Esophagus squamous epithelium (tissue), 5 donors: Measurements from ENCODE around the gene EXD2. TPM values are rescaled to one million over a fixed set of nuclear protein-coding genes. Genes with fewer than 3 reads are reported as not detected.

Experiments
- DNase-seq: peaks from one replicate; lab custom pipeline; 2025; lab: John Stamatoyannopoulos, UW
- H3K27ac ChIP-seq, 4 donors: fragments of 200-600 bp; sonication (generic); one replicate each; pipeline ENCODE4 v1.5.1; 2016 to 2019; ENCODE audit warnings: mild to moderate bottlenecking in 1 of 4
- H3K27me3 ChIP-seq, 4 donors: fragments of 200-600 bp; sonication (generic); 1 replicate in 3 of 4; 2 replicates in 1 of 4; pipeline versions ENCODE4 v1.5.1 to v1.6.0; 2017 to 2021; ENCODE audit warnings: antibody characterized with exemption in 1 of 4
- H3K36me3 ChIP-seq, 3 donors: fragments of 200-600 bp; sonication (generic); one replicate each; pipeline ENCODE4 v1.5.1; 2016 to 2019
- H3K4me1 ChIP-seq, 3 donors: fragments of 200-600 bp; sonication (generic); one replicate each; pipeline ENCODE4 v1.5.1; 2017 to 2019
- H3K4me3 ChIP-seq, 4 donors: fragments of 200-600 bp; sonication (generic); 1 replicate in 3 of 4; 2 replicates in 1 of 4; pipeline ENCODE4 v1.5.1; 2016 to 2019; ENCODE audit warnings: mild to moderate bottlenecking in 2 of 4, moderate library complexity in 1 of 4
- H3K9me3 ChIP-seq, 3 donors: fragments of 200-600 bp; sonication (generic); one replicate each; pipeline ENCODE4 v1.5.1; 2016 to 2019
- POLR2A ChIP-seq, 4 donors: fragments of 450-650 bp; IDR thresholded peaks; one replicate each; pipeline ENCODE4 v1.6.1; 2017; ENCODE audit warnings: antibody characterized with exemption in 4 of 4, mild to moderate bottlenecking in 4 of 4, moderate library complexity in 3 of 4
- WGBS, 2 donors: methylation state at CpG; one replicate each; pipeline ENCODE4 v1.1.5; 2018; 5-methylcytosine and 5-hydroxymethylcytosine counted together
- intact Hi-C: fragments of 100-400 bp; cut with DNase I; formaldehyde crosslinking; loops from one replicate; pipeline ENCODE4 v1.15.0; 2022
- total RNA-seq, 4 donors: library from RNA; depleted of rRNA; stranded (reverse); fragments of >200 nt; gene quantifications; one replicate each; pipeline ENCODE4 v1.1.0, GENCODE V29; 2016
- TF ChIP-seq, protein P1 (sequence below), 6 experiments: fragments of 450-650 bp in 4 of 6; fragments of 200-600 bp in 2 of 6; sonication (generic) in 2 of 6; IDR thresholded peaks; one replicate each; pipeline ENCODE4 v1.5.1; 2016 to 2019; ENCODE audit warnings: antibody characterized with exemption in 6 of 6, mild to moderate bottlenecking in 4 of 6, moderate library complexity in 4 of 6
- donor health status: DM: yes; HTN: yes; CAD: no.

The EXD2 gene, protein sequence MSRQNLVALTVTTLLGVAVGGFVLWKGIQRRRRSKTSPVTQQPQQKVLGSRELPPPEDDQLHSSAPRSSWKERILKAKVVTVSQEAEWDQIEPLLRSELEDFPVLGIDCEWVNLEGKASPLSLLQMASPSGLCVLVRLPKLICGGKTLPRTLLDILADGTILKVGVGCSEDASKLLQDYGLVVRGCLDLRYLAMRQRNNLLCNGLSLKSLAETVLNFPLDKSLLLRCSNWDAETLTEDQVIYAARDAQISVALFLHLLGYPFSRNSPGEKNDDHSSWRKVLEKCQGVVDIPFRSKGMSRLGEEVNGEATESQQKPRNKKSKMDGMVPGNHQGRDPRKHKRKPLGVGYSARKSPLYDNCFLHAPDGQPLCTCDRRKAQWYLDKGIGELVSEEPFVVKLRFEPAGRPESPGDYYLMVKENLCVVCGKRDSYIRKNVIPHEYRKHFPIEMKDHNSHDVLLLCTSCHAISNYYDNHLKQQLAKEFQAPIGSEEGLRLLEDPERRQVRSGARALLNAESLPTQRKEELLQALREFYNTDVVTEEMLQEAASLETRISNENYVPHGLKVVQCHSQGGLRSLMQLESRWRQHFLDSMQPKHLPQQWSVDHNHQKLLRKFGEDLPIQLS
- total RNA-seq, result 10 to 100 TPM; 12.3 to 22.9 (median 19.9) TPM

DNA sequence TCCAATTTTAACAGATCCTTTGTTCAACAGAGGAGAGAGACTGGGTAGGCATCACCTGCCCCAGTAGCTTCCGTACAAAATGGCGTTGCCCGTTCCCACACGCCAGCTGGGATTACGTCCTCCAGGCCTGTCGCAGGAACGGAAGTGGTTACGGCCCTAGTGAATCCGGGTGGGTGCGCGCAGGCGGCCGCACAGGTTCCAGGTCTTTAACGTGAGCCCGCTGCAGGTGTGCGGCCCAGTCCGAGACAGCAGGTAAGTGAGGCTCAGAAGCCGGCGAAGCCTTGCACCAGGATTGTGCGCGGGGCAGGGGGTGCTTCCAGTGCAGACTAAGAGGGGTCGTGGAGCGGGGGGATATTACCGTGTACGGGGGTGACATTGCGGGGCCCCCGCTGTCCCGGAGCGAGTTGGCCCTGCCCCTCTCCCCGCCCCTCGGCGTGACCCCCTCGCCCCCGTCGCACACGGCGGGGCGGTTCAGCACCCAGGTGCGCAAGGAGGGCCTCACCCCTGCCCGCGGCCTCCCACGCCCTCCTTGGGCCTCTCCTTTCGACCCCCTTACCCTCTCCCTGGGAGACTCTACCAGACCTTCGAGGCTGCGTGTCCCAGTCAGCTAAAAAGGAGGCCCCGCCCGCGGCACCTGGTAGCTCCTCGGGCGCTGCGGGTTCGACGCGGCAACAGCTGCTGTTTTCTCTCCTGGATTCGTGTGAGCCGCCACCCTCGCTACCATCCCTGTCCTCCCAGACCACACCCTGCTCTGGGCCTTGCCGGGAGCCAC is at the start of gene EXD2:
Gene EXD2, plus strand, starts transcription at position 159 of the 772 bp plus-strand sequence. CDS start 17,973 bp downstream, outside the sequence.
- peak within 1 kb of the TSS; percentile 70 to 92 (median 86) for H3K4me3 ChIP-seq
- no peaks in the 10 kb centered on the region for H3K27me3 ChIP-seq
- H3K27ac ChIP-seq, result peak within 1 kb of the TSS; percentile 83 to 93 (median 88)
- WGBS, 2 donors, result 1% methylated on average over 13 to 19 of the region's 58 CpGs
- H3K4me1 ChIP-seq, result peaks cover 0 to 17% (median 0%) of the 10 kb centered on the region in 3 donors
- H3K36me3 ChIP-seq, result no peaks in the 10 kb centered on the region
- DNase-seq, result peak; percentile 36
- intact Hi-C loops, result no loop called here
- TF ChIP-seq, protein P1, sequence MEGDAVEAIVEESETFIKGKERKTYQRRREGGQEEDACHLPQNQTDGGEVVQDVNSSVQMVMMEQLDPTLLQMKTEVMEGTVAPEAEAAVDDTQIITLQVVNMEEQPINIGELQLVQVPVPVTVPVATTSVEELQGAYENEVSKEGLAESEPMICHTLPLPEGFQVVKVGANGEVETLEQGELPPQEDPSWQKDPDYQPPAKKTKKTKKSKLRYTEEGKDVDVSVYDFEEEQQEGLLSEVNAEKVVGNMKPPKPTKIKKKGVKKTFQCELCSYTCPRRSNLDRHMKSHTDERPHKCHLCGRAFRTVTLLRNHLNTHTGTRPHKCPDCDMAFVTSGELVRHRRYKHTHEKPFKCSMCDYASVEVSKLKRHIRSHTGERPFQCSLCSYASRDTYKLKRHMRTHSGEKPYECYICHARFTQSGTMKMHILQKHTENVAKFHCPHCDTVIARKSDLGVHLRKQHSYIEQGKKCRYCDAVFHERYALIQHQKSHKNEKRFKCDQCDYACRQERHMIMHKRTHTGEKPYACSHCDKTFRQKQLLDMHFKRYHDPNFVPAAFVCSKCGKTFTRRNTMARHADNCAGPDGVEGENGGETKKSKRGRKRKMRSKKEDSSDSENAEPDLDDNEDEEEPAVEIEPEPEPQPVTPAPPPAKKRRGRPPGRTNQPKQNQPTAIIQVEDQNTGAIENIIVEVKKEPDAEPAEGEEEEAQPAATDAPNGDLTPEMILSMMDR (IDR thresholded peaks at IDR 0.05), result no peak
- peak in 1 of 4 donors; percentile 43 for TF ChIP-seq POLR2A (IDR thresholded peaks at IDR 0.05)
- H3K9me3 ChIP-seq, result no peaks in the 10 kb centered on the region

DNA sequence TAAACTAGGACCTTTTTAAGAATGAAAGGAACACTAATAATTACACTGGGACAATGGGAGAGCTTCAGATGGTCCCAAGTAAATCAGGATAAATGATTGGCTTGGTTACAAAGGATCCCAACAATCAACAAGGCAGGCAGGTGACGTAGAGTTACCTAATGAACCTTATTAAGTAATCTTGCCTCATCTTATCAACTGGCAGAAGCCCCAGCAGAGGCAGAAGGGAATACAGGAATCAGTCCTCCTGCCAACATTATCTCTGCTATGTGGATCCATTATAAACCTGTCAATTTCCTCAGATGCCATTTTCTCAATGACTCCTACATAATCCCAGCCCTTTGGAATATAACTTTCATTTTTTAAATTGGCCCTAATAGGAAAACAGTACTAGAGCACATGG is 49.7 kb upstream of the EXD2 start:
- TF ChIP-seq, protein P1 (IDR thresholded peaks at IDR 0.05), result no peak
- TF ChIP-seq POLR2A (IDR thresholded peaks at IDR 0.05), result no peak
- Histone ChIP-seq H3K27ac (no peak overlapping the region), H3K36me3 (peaks cover 0 to 16% (median 0%) of the 10 kb centered on the region in 3 donors), H3K9me3 (no peaks in the 10 kb centered on the region), H3K27me3 (no peaks in the 10 kb centered on the region), H3K4me3 (no peak overlapping the region), H3K4me1 (peaks cover 8 to 45% (median 13%) of the 10 kb centered on the region in 3 donors)
- intact Hi-C loops, result no loop called here
- WGBS, 2 donors, result 43 to 75% methylated on average over 1 of the region's 1 CpG
- DNase-seq, result no peak

DNA sequence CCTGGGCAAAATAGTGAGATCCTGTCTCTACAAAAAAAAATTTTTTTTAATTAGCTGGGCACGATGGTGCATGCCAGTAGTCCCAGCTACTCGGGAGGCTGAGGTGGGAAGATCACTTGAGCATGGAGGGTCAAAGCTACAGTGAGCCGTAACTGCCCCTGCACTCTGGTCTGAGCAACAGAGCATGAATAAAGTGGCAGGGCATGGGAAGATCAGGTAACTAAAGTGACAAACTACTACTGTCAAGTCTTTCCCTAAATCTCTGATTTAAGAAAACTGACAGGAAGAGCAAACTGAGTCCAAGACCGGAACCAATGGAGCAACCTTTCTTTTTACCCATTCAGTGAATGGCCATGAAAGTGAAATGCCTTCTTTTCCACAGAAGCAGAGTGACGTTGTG is 49.2 kb upstream of the EXD2 start:
- H3K36me3 ChIP-seq, result peaks cover 0 to 17% (median 0%) of the 10 kb centered on the region in 3 donors
- H3K27me3 ChIP-seq, result no peaks in the 10 kb centered on the region
- whole genome bisulfite sequencing, 2 donors, result 79% methylated on average over 5 of the region's 5 CpGs
- H3K4me3 ChIP-seq, result no peak overlapping the region
- peaks cover 8 to 45% (median 13%) of the 10 kb centered on the region in 3 donors for H3K4me1 ChIP-seq
- no peak overlapping the region for H3K27ac ChIP-seq
- no peak for DNase-seq
- TF ChIP-seq POLR2A (IDR thresholded peaks at IDR 0.05), result no peak
- TF ChIP-seq, protein P1 (IDR thresholded peaks at IDR 0.05), result no peak
- no peaks in the 10 kb centered on the region for H3K9me3 ChIP-seq
- intact Hi-C loops, result no loop called here

DNA sequence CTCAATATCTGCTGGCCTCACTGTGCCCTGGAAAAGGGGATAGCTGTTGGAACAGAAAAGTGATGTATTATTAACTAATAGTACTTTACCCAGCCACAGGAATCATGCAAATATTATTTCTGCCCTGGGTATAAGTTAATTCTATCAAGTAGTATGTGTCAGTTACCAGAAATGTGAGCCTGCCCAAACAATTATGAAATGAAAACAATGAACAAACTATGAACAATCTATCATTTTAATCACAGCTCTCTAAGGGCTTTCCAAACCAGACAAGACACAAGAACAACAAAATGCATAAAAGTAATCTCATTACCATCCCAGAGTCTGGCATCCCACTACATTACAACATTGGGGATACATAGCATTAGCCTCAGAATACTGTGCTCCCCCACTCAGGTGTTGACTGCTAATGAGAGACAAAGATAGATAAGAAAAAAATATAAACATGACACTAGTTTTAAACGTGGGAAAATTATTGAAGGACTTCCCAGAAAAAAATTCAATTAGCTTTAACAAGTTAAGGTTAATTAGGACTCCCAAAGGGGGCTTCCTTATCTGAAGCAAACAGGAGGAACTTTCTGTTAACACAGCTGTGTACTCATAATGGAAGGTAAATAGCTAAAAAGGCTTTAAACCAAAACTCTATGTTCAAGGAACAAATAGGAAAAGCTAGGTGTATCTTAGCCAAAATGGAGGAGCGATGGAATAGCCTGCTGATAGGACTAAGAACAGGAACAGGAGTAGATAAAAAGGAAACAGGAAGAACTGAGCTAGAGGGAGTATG is 41.6 kb upstream of the EXD2 start:
- Histone ChIP-seq H3K4me1 (peaks cover 10 to 61% (median 21%) of the 10 kb centered on the region in 3 donors), H3K27me3 (no peaks in the 10 kb centered on the region), H3K9me3 (no peaks in the 10 kb centered on the region), H3K4me3 (no peak overlapping the region), H3K27ac (peak overlapping the region in 2 of 4 donors; percentile 11 to 97), H3K36me3 (peaks cover 0 to 24% (median 0%) of the 10 kb centered on the region in 3 donors)
- TF ChIP-seq, protein P1 (IDR thresholded peaks at IDR 0.05), result no peak
- no peak for TF ChIP-seq POLR2A (IDR thresholded peaks at IDR 0.05)
- WGBS, 2 donors, result 36 to 52% methylated on average over 2 of the region's 2 CpGs
- DNase-seq, result no peak
- intact Hi-C loops, result no loop called here
